Right lobe of liver (tissue), 6 donors: Measurements from ENCODE around the gene TCAF1. TPM values are rescaled to one million over a fixed set of nuclear protein-coding genes. Genes with fewer than 3 reads are reported as not detected.
A peak's percentile ranks its signal among the peaks of the same experiment; 100 is the strongest.
"Not testable (repeated sequence)": the region's sequence is repeated elsewhere in the genome, so short reads cannot be mapped to it uniquely, and the experiment has no call there.

Source experiments
- ATAC-seq, 4 donors: fragments of 200-7000 bp; cut with Tn5 transposase; one replicate each; pipeline ENCODE4 v1.9.1; 2020; ENCODE audit warnings: mild to moderate bottlenecking in 4 of 4, moderate library complexity in 4 of 4
- DNase-seq, 3 donors: peaks; one replicate each; pipeline ENCODE4 v3.0.0-alpha.2; 2020
- H3K27ac ChIP-seq, 3 donors: fragments of 200-600 bp; one replicate each; pipeline ENCODE4 v1.8.0; 2022
- H3K27me3 ChIP-seq, 2 donors: fragments of 200-600 bp; one replicate each; pipeline ENCODE4 v1.8.0; 2022
- H3K36me3 ChIP-seq, 4 donors: fragments of 200-600 bp; sonication (generic) in 1 of 4; one replicate each; pipeline versions ENCODE4 v1.5.1 to v1.8.0; 2017 to 2022; ENCODE audit warnings: control low read depth in 1 of 4
- H3K4me1 ChIP-seq, 4 donors: fragments of 200-600 bp; sonication (generic) in 1 of 4; one replicate each; pipeline versions ENCODE4 v1.5.1 to v1.8.0; 2017 to 2022; ENCODE audit warnings: control low read depth in 1 of 4
- H3K4me3 ChIP-seq, 3 donors: fragments of 200-600 bp; one replicate each; pipeline ENCODE4 v1.8.0; 2022
- H3K9me3 ChIP-seq, 4 donors: fragments of 200-600 bp; sonication (generic) in 1 of 4; one replicate each; pipeline versions ENCODE4 v1.5.1 to v1.8.0; 2017 to 2022; ENCODE audit warnings: control low read depth in 1 of 4
- WGBS: methylation state at CpG from one replicate; pipeline ENCODE4 v1.1.6; 2018; ENCODE audit warnings: low coverage, low lambda C conversion rate; ENCODE audit not compliant: insufficient coverage; ENCODE audit errors: missing lambda C conversion rate; 5-methylcytosine and 5-hydroxymethylcytosine counted together
- intact Hi-C, 2 donors: fragments of 100-400 bp; cut with DNase I; formaldehyde crosslinking; loops; one replicate each; pipeline versions ENCODE4 v1.11.2 to v1.14.1; 2022
- total RNA-seq, 6 experiments: library from RNA; depleted of rRNA in 2 of 6; stranded (reverse); fragments of >200 nt in 2 of 6; fragmentation: NEBNext Ultra II Directional in 3 of 6; extraction: Animal tissue kit (Norgen Biotek cat#: 25700) in 3 of 6; gene quantifications; one replicate each; pipeline versions ENCODE4 v1.1.0 to v1.2.4, GENCODE V29; 2016 to 2023
- donor health status: DM: no; HTN: yes; CAD: no.
- donor health status: DM: no; HTN: no; CAD: no.
- donor health status: DM: no; HTN: no; CAD: no.
- donor health status: DM: no; HTN: yes; CAD: no.
- donor health status: DM: no; HTN: yes; CAD: no.

The TCAF1 gene
- total RNA-seq, 6 experiments from 2014 or later = 31.6 to 52.9 (median 45.8) TPM

DNA sequence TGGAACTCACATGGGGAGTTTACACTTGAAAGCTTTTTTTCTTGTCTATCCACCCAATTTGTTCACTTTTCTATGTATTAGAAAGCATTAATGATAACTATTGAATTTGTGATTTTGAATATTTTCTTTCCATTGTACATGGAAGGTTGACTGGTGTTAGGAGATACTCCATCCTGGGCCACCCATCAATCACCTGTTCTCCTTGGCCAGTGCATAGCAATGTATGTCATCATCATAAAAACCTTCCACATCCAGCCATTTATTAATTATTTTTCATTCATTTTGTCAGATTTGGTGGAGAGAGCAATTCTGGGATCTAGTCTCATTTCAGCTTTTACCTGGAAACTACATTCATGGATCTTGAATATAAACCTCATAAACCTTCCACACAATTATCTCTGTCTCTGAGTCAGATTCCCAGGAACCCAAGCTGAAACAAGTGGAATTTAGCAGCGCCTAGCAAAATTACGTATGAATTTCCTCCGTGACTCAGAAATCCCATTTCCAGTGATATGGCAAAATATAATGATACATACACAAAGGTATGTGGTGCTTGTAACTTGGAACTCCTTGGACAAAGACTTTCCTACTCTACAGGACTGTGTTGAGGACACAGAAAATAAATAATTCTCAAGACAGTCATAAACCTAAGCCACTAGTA is 78.2 kb downstream of the TCAF1 start:
- DNase-seq, H3K4me3 ChIP-seq, H3K36me3 ChIP-seq, H3K27me3 ChIP-seq, H3K27ac ChIP-seq, intact Hi-C loops, H3K9me3 ChIP-seq, ATAC-seq, H3K4me1 ChIP-seq: not testable (repeated sequence)
- WGBS = no CpG with 5 or more reads among the region's 3 CpGs

- H3K36me3 ChIP-seq, intact Hi-C loops, H3K9me3 ChIP-seq, H3K4me1 ChIP-seq, H3K4me3 ChIP-seq, H3K27me3 ChIP-seq, H3K27ac ChIP-seq, DNase-seq: not testable (repeated sequence)
- WGBS = no CpG with 5 or more reads among the region's 12 CpGs
- peak; percentile 63 to 77 (median 70) for ATAC-seq
Observed at GRCh38 chr7:143821392-143822277, 80.3 kb downstream of the TCAF1 start.

- DNase-seq, H3K36me3 ChIP-seq, H3K9me3 ChIP-seq, H3K27me3 ChIP-seq, H3K4me1 ChIP-seq, H3K27ac ChIP-seq, intact Hi-C loops, H3K4me3 ChIP-seq: not testable (repeated sequence)
- WGBS = no CpG with 5 or more reads among the region's 7 CpGs
- peak; percentile 29 to 65 (median 54) for ATAC-seq
Observed at GRCh38 chr7:143817873-143818272, 84.1 kb downstream of the TCAF1 start.

GRCh38 chr7:143816471-143817133 is 85.4 kb downstream of the TCAF1 start:
- H3K36me3 ChIP-seq, H3K9me3 ChIP-seq, H3K27me3 ChIP-seq, H3K4me1 ChIP-seq, H3K4me3 ChIP-seq, intact Hi-C loops: not testable (repeated sequence)
- no CpG with 5 or more reads among the region's 8 CpGs for WGBS
- peak overlapping the region in 1 of 3 donors; percentile 67 for H3K27ac ChIP-seq
- ATAC-seq (peak; percentile 81 to 90 (median 84)), DNase-seq (peak in 1 of 3 donors; percentile 11)

DNA sequence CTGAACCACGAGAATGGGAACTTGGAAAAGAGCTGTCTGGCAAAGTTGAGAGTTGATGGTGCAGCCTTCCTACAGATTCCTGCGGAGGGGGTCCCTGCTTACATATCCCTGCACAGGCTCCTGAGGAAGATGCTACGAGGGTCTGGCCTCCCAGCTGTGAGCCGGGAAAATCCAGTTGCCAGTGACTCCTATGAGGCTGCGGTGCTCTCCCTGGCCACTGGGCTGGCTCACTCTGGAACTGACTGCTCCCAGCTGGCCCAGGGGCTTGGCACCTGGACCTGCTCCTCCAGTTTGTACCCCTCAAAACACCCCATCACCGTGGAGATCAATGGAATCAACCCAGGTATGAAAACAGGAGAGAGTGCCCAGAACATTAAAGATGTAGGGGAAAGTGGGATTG is 91.3 kb downstream of the TCAF1 start:
- H3K36me3 ChIP-seq, intact Hi-C loops, H3K4me3 ChIP-seq, H3K4me1 ChIP-seq, H3K27ac ChIP-seq, H3K27me3 ChIP-seq, ATAC-seq, DNase-seq, H3K9me3 ChIP-seq: not testable (repeated sequence)
- WGBS = no CpG with 5 or more reads among the region's 6 CpGs

DNA sequence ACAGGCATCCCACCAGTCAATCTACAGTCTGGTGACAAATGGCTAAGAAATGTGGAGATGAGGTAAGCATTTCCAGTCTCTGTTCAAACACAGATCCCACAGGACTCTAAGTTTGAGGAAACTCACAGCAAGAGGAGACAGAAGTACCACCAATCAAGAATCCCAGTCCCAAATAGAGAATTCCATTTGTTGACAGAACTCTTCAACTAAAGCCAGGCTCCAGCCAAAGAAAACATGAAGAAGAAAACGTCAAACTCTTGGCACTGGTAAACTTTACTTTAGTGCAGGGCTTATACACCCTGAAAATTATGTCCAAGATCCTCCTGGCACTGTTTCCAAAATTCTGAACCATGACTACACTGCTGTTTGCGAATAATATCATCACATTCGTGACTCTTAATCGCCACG is 95.3 kb downstream of the TCAF1 start:
- DNase-seq, H3K27me3 ChIP-seq, intact Hi-C loops, H3K4me1 ChIP-seq, H3K9me3 ChIP-seq, H3K36me3 ChIP-seq, H3K4me3 ChIP-seq, H3K27ac ChIP-seq: not testable (repeated sequence)
- WGBS = no CpG with 5 or more reads among the region's 5 CpGs
- peak in 2 of 4 donors; percentile 70 to 87 for ATAC-seq

Other genes starting within 250 kb of the TCAF1 start
- under 1 TPM in 2 of 6 experiments, not detected in 4; 0.12 to 0.22 TPM for gene CTAGE6, start 144.5 kb downstream of the TCAF1 start, total RNA-seq
- not detected for gene OR2F2, start 33.1 kb upstream of the TCAF1 start, total RNA-seq
- gene OR2F1, start 52.7 kb upstream of the TCAF1 start, total RNA-seq = not detected
- not detected for gene OR6B1, start 98.1 kb upstream of the TCAF1 start, total RNA-seq
- not detected for gene OR2A5, start 146.8 kb upstream of the TCAF1 start, total RNA-seq
- gene OR2A25, start 167.6 kb upstream of the TCAF1 start, total RNA-seq = not detected
- gene OR2A12, start 184.1 kb upstream of the TCAF1 start, total RNA-seq = not detected
- not detected for gene OR2A2, start 207.4 kb upstream of the TCAF1 start, total RNA-seq
- not detected for gene OR2A14, start 221.0 kb upstream of the TCAF1 start, total RNA-seq